GM23338 (cell line): ENCODE data around the gene MYD88. TPM values are rescaled to one million over a fixed set of nuclear protein-coding genes. Genes with fewer than 3 reads are reported as not detected.

Experiments used
- ATAC-seq: fragments of 200-7000 bp; cut with Tn5 transposase; 3 replicates; pipeline ENCODE4 v1.9.1; 2020
- DNase-seq: peaks from one replicate; pipeline ENCODE4 v3.0.0-alpha.2; 2015; ENCODE audit warnings: low spot score
- H2AFZ ChIP-seq: fragments of 200-600 bp; sonication (generic); 2 replicates; pipeline ENCODE4 v1.8.0; 2016; ENCODE audit warnings: antibody characterized with exemption, mild to moderate bottlenecking, moderate library complexity
- H3F3A ChIP-seq: fragments of 200-600 bp; sonication (generic); replicated peaks from 2 replicates; pipeline ENCODE4 v1.8.0; 2017; ENCODE audit warnings: antibody characterized with exemption, mixed run types, low read depth
- H3K27ac ChIP-seq: fragments of 200-600 bp; sonication (generic); 2 replicates; pipeline ENCODE4 v1.6.1; 2016; ENCODE audit warnings: low read depth
- H3K27me3 ChIP-seq: fragments of 200-600 bp; sonication (generic); 2 replicates; pipeline ENCODE4 v1.8.0; 2016; ENCODE audit warnings: mild to moderate bottlenecking, mixed run types, moderate library complexity; ENCODE audit not compliant: insufficient read depth
- H3K36me3 ChIP-seq: fragments of 200-600 bp; sonication (generic); 2 replicates; pipeline ENCODE4 v1.8.0; 2016; ENCODE audit warnings: mild to moderate bottlenecking; ENCODE audit not compliant: insufficient read depth
- H3K4me1 ChIP-seq: fragments of 200-600 bp; sonication (generic); 2 replicates; pipeline ENCODE4 v1.8.0; 2016; ENCODE audit warnings: mild to moderate bottlenecking, moderate library complexity; ENCODE audit not compliant: insufficient read depth
- H3K4me2 ChIP-seq: fragments of 200-600 bp; sonication (generic); 2 replicates; pipeline ENCODE4 v1.7.1; 2017; ENCODE audit warnings: mixed run types
- H3K4me3 ChIP-seq: fragments of 200-600 bp; sonication (generic); 2 replicates; pipeline ENCODE4 v1.6.1; 2016; ENCODE audit warnings: mixed run types
- H3K79me2 ChIP-seq: fragments of 200-600 bp; sonication (generic); replicated peaks from 2 replicates; pipeline ENCODE4 v1.8.0; 2017; ENCODE audit warnings: mild to moderate bottlenecking; ENCODE audit not compliant: insufficient read depth
- H3K9me2 ChIP-seq: fragments of 200-600 bp; sonication (generic); 2 replicates; pipeline ENCODE4 v1.8.0; 2017; ENCODE audit not compliant: insufficient read depth
- H4K20me1 ChIP-seq: fragments of 200-600 bp; sonication (generic); replicated peaks from 2 replicates; pipeline ENCODE4 v1.8.0; 2017; ENCODE audit warnings: mild to moderate bottlenecking; ENCODE audit not compliant: insufficient read depth
- H3K27ac Mint-ChIP-seq: 2 replicates; pipeline ENCODE4 v1.8.0; 2020; ENCODE audit warnings: inconsistent platforms, mild to moderate bottlenecking, moderate library complexity, mixed read lengths
- H3K27me3 Mint-ChIP-seq: 3 replicates; pipeline ENCODE4 v1.8.0; 2022; ENCODE audit warnings: low read depth, mild to moderate bottlenecking, moderate library complexity, mixed read lengths, inconsistent platforms; ENCODE audit not compliant: insufficient read depth, poor library complexity
- H3K36me3 Mint-ChIP-seq: 3 replicates; pipeline ENCODE4 v1.8.0; 2021; ENCODE audit warnings: low read depth, mild to moderate bottlenecking, inconsistent platforms, moderate library complexity, mixed read lengths
- H3K4me1 Mint-ChIP-seq: 3 replicates; pipeline ENCODE4 v1.8.0; 2020; ENCODE audit warnings: mild to moderate bottlenecking, inconsistent platforms, mixed read lengths
- H3K4me3 Mint-ChIP-seq: 3 replicates; pipeline ENCODE4 v1.8.0; 2021; ENCODE audit warnings: moderate library complexity, mild to moderate bottlenecking, inconsistent platforms, mixed read lengths
- H3K9me3 Mint-ChIP-seq: 3 replicates; pipeline ENCODE4 v1.8.0; 2020; ENCODE audit warnings: moderate library complexity, mild to moderate bottlenecking, inconsistent platforms, mixed read lengths
- CREB1 ChIP-seq: fragments of 250-450 bp; sonication (Bioruptor Pico); IDR thresholded peaks from 2 replicates; pipeline ENCODE4 v1.5.0; 2020; ENCODE audit warnings: low read depth, mild to moderate bottlenecking, moderate library complexity
- ETS1 ChIP-seq: IDR thresholded peaks from 2 replicates; pipeline ENCODE4 v1.6.1; 2016; ENCODE audit warnings: antibody characterized with exemption
- EZH2 ChIP-seq: fragments of 200-600 bp; sonication (generic); IDR thresholded peaks from one replicate; pipeline ENCODE4 v1.8.0; 2017; ENCODE audit warnings: antibody characterized with exemption, mild to moderate bottlenecking, low read depth; ENCODE audit not compliant: unreplicated experiment
- EZH2phosphoT487 ChIP-seq: fragments of 200-600 bp; sonication (generic); IDR thresholded peaks from one replicate; pipeline ENCODE4 v1.8.1; 2018; ENCODE audit warnings: antibody characterized with exemption; ENCODE audit not compliant: unreplicated experiment
- JUNB ChIP-seq: IDR thresholded peaks from one replicate; pipeline ENCODE4 v1.6.1; 2016; ENCODE audit warnings: antibody characterized with exemption; ENCODE audit not compliant: unreplicated experiment
- NANOG ChIP-seq: IDR thresholded peaks from 2 replicates; pipeline ENCODE4 v1.6.1; 2016; ENCODE audit warnings: antibody characterized with exemption, borderline replicate concordance
- POLR2AphosphoS5 ChIP-seq: IDR thresholded peaks from 2 replicates; pipeline ENCODE4 v1.6.1; 2016; ENCODE audit warnings: antibody characterized with exemption, low read depth
- STAT1 ChIP-seq: IDR thresholded peaks from one replicate; pipeline ENCODE4 v1.6.1; 2016; ENCODE audit warnings: antibody characterized with exemption; ENCODE audit not compliant: unreplicated experiment
- ZNF114 ChIP-seq: fragments of 250-450 bp; sonication (Bioruptor Pico); IDR thresholded peaks from 2 replicates; pipeline ENCODE4 v1.5.0; 2020; ENCODE audit warnings: mild to moderate bottlenecking, moderate library complexity
- ZNF331 ChIP-seq: fragments of 250-450 bp; sonication (Bioruptor Pico); IDR thresholded peaks from 2 replicates; pipeline ENCODE4 v1.5.0; 2020; ENCODE audit warnings: low read depth, mild to moderate bottlenecking, moderate library complexity
- polyA plus RNA-seq: library from polyadenylated mRNA; unstranded; fragments of >200 nt; fragmentation: Nextera tagmentation; extraction: Ambion mirVana; gene quantifications from 2 replicates; pipeline ENCODE4 v1.2.1, GENCODE V29; 2016
- total RNA-seq: library from RNA; depleted of rRNA; stranded (reverse); fragments of >200 nt; shearing (Covaris generic); gene quantifications from 2 replicates; pipeline ENCODE4 v1.2.3, GENCODE V29; 2014
- TF ChIP-seq, protein P1 (sequence below): fragments of 250-450 bp; sonication (Bioruptor Pico); IDR thresholded peaks from 2 replicates; pipeline ENCODE4 v1.5.0; 2020; ENCODE audit warnings: mild to moderate bottlenecking, moderate library complexity
- TF ChIP-seq, protein P2 (sequence below): IDR thresholded peaks from one replicate; pipeline ENCODE4 v1.6.1; 2018; ENCODE audit warnings: antibody characterized with exemption; ENCODE audit not compliant: unreplicated experiment

Gene MYD88
- total and polyA plus RNA-seq, 2 experiments from 2014 or later: 15.5 to 26.0 TPM

DNA sequence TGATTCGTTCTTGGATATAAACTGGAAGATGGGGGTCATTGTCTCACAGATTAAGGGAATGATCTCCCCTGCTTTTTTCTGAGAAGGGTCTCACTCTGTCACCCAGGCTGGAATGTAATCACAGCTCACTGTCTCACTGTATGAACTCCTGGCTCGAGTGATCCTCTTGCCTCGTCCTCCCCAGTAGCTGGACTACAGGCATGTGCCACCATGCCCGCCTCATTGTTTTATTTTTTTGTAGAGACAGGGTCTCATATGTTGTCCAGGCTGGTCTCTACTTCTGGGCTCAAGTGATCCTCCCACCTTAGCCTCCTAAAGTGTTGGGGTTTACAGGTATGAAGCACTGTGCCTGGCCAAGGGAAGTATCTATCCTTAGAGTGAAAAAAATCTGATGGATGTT, 32.3 kb downstream of the MYD88 start:
- ATAC-seq: no peak
- peaks cover 100% of the 10 kb centered on the region for H3K79me2 ChIP-seq
- no peaks in the 10 kb centered on the region for H3F3A ChIP-seq
- no peak overlapping the region for H3K4me3 Mint-ChIP-seq
- TF ChIP-seq EZH2phosphoT487 (no peak), CREB1 (no peak), ZNF114 (CRISPR knock-in tag) (no peak), EZH2 (no peak), NANOG (no peak), STAT1 (no peak), JUNB (no peak), ZNF331 (CRISPR knock-in tag) (no peak), ETS1 (no peak), POLR2AphosphoS5 (no peak)
- TF ChIP-seq, protein P1, sequence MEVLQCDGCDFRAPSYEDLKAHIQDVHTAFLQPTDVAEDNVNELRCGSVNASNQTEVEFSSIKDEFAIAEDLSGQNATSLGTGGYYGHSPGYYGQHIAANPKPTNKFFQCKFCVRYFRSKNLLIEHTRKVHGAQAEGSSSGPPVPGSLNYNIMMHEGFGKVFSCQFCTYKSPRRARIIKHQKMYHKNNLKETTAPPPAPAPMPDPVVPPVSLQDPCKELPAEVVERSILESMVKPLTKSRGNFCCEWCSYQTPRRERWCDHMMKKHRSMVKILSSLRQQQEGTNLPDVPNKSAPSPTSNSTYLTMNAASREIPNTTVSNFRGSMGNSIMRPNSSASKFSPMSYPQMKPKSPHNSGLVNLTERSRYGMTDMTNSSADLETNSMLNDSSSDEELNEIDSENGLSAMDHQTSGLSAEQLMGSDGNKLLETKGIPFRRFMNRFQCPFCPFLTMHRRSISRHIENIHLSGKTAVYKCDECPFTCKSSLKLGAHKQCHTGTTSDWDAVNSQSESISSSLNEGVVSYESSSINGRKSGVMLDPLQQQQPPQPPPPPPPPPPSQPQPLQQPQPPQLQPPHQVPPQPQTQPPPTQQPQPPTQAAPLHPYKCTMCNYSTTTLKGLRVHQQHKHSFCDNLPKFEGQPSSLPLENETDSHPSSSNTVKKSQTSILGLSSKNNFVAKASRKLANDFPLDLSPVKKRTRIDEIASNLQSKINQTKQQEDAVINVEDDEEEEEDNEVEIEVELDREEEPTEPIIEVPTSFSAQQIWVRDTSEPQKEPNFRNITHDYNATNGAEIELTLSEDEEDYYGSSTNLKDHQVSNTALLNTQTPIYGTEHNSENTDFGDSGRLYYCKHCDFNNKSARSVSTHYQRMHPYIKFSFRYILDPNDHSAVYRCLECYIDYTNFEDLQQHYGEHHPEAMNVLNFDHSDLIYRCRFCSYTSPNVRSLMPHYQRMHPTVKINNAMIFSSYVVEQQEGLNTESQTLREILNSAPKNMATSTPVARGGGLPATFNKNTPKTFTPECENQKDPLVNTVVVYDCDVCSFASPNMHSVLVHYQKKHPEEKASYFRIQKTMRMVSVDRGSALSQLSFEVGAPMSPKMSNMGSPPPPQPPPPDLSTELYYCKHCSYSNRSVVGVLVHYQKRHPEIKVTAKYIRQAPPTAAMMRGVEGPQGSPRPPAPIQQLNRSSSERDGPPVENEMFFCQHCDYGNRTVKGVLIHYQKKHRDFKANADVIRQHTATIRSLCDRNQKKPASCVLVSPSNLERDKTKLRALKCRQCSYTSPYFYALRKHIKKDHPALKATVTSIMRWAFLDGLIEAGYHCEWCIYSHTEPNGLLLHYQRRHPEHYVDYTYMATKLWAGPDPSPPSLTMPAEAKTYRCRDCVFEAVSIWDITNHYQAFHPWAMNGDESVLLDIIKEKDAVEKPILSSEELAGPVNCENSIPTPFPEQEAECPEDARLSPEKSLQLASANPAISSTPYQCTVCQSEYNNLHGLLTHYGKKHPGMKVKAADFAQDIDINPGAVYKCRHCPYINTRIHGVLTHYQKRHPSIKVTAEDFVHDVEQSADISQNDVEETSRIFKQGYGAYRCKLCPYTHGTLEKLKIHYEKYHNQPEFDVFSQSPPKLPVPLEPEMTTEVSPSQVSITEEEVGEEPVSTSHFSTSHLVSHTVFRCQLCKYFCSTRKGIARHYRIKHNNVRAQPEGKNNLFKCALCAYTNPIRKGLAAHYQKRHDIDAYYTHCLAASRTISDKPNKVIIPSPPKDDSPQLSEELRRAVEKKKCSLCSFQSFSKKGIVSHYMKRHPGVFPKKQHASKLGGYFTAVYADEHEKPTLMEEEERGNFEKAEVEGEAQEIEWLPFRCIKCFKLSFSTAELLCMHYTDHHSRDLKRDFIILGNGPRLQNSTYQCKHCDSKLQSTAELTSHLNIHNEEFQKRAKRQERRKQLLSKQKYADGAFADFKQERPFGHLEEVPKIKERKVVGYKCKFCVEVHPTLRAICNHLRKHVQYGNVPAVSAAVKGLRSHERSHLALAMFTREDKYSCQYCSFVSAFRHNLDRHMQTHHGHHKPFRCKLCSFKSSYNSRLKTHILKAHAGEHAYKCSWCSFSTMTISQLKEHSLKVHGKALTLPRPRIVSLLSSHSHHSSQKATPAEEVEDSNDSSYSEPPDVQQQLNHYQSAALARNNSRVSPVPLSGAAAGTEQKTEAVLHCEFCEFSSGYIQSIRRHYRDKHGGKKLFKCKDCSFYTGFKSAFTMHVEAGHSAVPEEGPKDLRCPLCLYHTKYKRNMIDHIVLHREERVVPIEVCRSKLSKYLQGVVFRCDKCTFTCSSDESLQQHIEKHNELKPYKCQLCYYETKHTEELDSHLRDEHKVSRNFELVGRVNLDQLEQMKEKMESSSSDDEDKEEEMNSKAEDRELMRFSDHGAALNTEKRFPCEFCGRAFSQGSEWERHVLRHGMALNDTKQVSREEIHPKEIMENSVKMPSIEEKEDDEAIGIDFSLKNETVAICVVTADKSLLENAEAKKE (CRISPR knock-in tag): no peak
- TF ChIP-seq, protein P2, sequence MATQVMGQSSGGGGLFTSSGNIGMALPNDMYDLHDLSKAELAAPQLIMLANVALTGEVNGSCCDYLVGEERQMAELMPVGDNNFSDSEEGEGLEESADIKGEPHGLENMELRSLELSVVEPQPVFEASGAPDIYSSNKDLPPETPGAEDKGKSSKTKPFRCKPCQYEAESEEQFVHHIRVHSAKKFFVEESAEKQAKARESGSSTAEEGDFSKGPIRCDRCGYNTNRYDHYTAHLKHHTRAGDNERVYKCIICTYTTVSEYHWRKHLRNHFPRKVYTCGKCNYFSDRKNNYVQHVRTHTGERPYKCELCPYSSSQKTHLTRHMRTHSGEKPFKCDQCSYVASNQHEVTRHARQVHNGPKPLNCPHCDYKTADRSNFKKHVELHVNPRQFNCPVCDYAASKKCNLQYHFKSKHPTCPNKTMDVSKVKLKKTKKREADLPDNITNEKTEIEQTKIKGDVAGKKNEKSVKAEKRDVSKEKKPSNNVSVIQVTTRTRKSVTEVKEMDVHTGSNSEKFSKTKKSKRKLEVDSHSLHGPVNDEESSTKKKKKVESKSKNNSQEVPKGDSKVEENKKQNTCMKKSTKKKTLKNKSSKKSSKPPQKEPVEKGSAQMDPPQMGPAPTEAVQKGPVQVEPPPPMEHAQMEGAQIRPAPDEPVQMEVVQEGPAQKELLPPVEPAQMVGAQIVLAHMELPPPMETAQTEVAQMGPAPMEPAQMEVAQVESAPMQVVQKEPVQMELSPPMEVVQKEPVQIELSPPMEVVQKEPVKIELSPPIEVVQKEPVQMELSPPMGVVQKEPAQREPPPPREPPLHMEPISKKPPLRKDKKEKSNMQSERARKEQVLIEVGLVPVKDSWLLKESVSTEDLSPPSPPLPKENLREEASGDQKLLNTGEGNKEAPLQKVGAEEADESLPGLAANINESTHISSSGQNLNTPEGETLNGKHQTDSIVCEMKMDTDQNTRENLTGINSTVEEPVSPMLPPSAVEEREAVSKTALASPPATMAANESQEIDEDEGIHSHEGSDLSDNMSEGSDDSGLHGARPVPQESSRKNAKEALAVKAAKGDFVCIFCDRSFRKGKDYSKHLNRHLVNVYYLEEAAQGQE: no peak
- no peak overlapping the region for H2AFZ ChIP-seq
- no peak overlapping the region for H3K4me3 ChIP-seq
- H3K4me2 ChIP-seq: no peak overlapping the region
- peaks cover 40% of the 10 kb centered on the region for H3K4me1 Mint-ChIP-seq
- peaks cover 77% of the 10 kb centered on the region for H4K20me1 ChIP-seq
- no peaks in the 10 kb centered on the region for H3K27me3 ChIP-seq
- H3K36me3 Mint-ChIP-seq: 0 out of 3 replicates have a peak, but pooled peaks cover 4% of the 10 kb centered on the region
- H3K27ac ChIP-seq: no peak overlapping the region
- peak overlapping the region; percentile 66; the same call in 1 of the 2 replicates for H3K27ac Mint-ChIP-seq
- no peaks in the 10 kb centered on the region for H3K36me3 ChIP-seq
- no peak for DNase-seq
- H3K9me3 Mint-ChIP-seq: no peaks in the 10 kb centered on the region
- H3K4me1 ChIP-seq: peaks cover 28% of the 10 kb centered on the region
- H3K9me2 ChIP-seq: no peaks in the 10 kb centered on the region
- H3K27me3 Mint-ChIP-seq: peaks cover 13% of the 10 kb centered on the region
